Parathyroid adenoma (tissue), 2 donors: ENCODE results near the gene FOXC2.

Source experiments
- H2AFZ ChIP-seq: fragments of 300-600 bp; sonication (generic); one replicate; pipeline ENCODE4 v1.7.0; 2017; ENCODE audit warnings: antibody characterized with exemption, mild to moderate bottlenecking
- H3K27ac ChIP-seq: fragments of 300-600 bp; sonication (generic); one replicate; pipeline ENCODE4 v1.7.0; 2017
- H3K27me3 ChIP-seq: fragments of 300-600 bp; sonication (generic); one replicate; pipeline ENCODE4 v1.7.0; 2017; ENCODE audit warnings: low read length; ENCODE audit not compliant: control insufficient read depth, insufficient read depth
- H3K36me3 ChIP-seq: fragments of 300-600 bp; sonication (generic); one replicate; pipeline ENCODE4 v1.7.0; 2017; ENCODE audit warnings: low read length; ENCODE audit not compliant: control insufficient read depth, insufficient read depth
- H3K4me1 ChIP-seq: fragments of 300-600 bp; sonication (generic); one replicate; pipeline ENCODE4 v1.7.0; 2017; ENCODE audit warnings: control low read depth
- H3K4me2 ChIP-seq: fragments of 300-600 bp; sonication (generic); one replicate; pipeline ENCODE4 v1.7.0; 2017; ENCODE audit warnings: low read length
- H3K4me3 ChIP-seq: fragments of 300-600 bp; sonication (generic); one replicate; pipeline ENCODE4 v1.7.0; 2017; ENCODE audit warnings: low read depth, low read length
- H3K79me2 ChIP-seq: fragments of 300-600 bp; sonication (generic); one replicate; pipeline ENCODE4 v1.7.0; 2017; ENCODE audit warnings: control low read depth
- H3K9ac ChIP-seq: fragments of 300-600 bp; sonication (generic); one replicate; pipeline ENCODE4 v1.7.0; 2017; ENCODE audit warnings: mild to moderate bottlenecking
- H3K9me3 ChIP-seq: fragments of 300-600 bp; sonication (generic); one replicate; pipeline ENCODE4 v1.7.0; 2017; ENCODE audit warnings: low read length; ENCODE audit not compliant: control insufficient read depth
- CTCF ChIP-seq: fragments of 300-600 bp; sonication (generic); IDR thresholded peaks from one replicate; pipeline ENCODE4 v1.7.0; 2017; ENCODE audit warnings: antibody characterized with exemption, mild to moderate bottlenecking
- donor health status: primary hyperparathyroidism.

FOXC2 gene

GRCh38 chr16:86557587-86557986 is 9.0 kb upstream of the FOXC2 start:
- no peak overlapping the region for H3K9ac ChIP-seq
- no peak overlapping the region for H3K4me3 ChIP-seq
- no peak overlapping the region for H2AFZ ChIP-seq
- H3K4me2 ChIP-seq = no peak overlapping the region
- no peaks in the 10 kb centered on the region for H3K79me2 ChIP-seq
- no peaks in the 10 kb centered on the region for H3K36me3 ChIP-seq
- no peak overlapping the region for H3K27ac ChIP-seq
- H3K9me3 ChIP-seq = no peaks in the 10 kb centered on the region
- no peaks in the 10 kb centered on the region for H3K27me3 ChIP-seq
- H3K4me1 ChIP-seq = no peaks in the 10 kb centered on the region
- TF ChIP-seq CTCF = no peak

GRCh38 chr16:86558355-86559193 is 8.1 kb upstream of the FOXC2 start:
- H3K9ac ChIP-seq = no peak overlapping the region
- no peaks in the 10 kb centered on the region for H3K27me3 ChIP-seq
- no peaks in the 10 kb centered on the region for H3K79me2 ChIP-seq
- H3K4me3 ChIP-seq = no peak overlapping the region
- H2AFZ ChIP-seq = no peak overlapping the region
- no peaks in the 10 kb centered on the region for H3K4me1 ChIP-seq
- no peaks in the 10 kb centered on the region for H3K36me3 ChIP-seq
- H3K4me2 ChIP-seq = no peak overlapping the region
- no peaks in the 10 kb centered on the region for H3K9me3 ChIP-seq
- no peak for TF ChIP-seq CTCF
- no peak overlapping the region for H3K27ac ChIP-seq

GRCh38 chr16:86559802-86560305 is 6.8 kb upstream of the FOXC2 start:
- peaks cover 5% of the 10 kb centered on the region for H3K4me1 ChIP-seq
- no peaks in the 10 kb centered on the region for H3K79me2 ChIP-seq
- no peak overlapping the region for H3K27ac ChIP-seq
- H3K4me2 ChIP-seq = no peak overlapping the region
- H2AFZ ChIP-seq = no peak overlapping the region
- no peak overlapping the region for H3K4me3 ChIP-seq
- H3K9me3 ChIP-seq = no peaks in the 10 kb centered on the region
- no peak for TF ChIP-seq CTCF
- H3K9ac ChIP-seq = no peak overlapping the region
- peaks cover 10% of the 10 kb centered on the region for H3K27me3 ChIP-seq
- H3K36me3 ChIP-seq = no peaks in the 10 kb centered on the region

GRCh38 chr16:86562356-86562755 is 4.3 kb upstream of the FOXC2 start:
- H3K27me3 ChIP-seq = peaks cover 13% of the 10 kb centered on the region

More at GRCh38 chr16:86562356-86562755, 4.3 kb upstream of the FOXC2 start:
- H3K79me2 ChIP-seq = no peaks in the 10 kb centered on the region
- H3K4me1 ChIP-seq = peaks cover 5% of the 10 kb centered on the region
- H3K4me3 ChIP-seq = no peak overlapping the region
- H2AFZ ChIP-seq = no peak overlapping the region
- no peak for TF ChIP-seq CTCF
- no peak overlapping the region for H3K4me2 ChIP-seq
- H3K9ac ChIP-seq = no peak overlapping the region
- H3K36me3 ChIP-seq = no peaks in the 10 kb centered on the region
- no peak overlapping the region for H3K27ac ChIP-seq
- no peaks in the 10 kb centered on the region for H3K9me3 ChIP-seq
